SK-N-SH treated with all-trans-retinoic acid at 6 μM for 48 hours (cell line): Measurements from ENCODE around the gene IFNGR1.

ENCODE experiments used
- ARNTL ChIP-seq: fragments of 450-650 bp; formaldehyde crosslinking; IDR thresholded peaks from 2 replicates; pipeline ENCODE4 v1.5.0; 2020; ENCODE audit warnings: low read depth, mild to moderate bottlenecking, moderate library complexity, borderline replicate concordance
- CSDC2 ChIP-seq: fragments of 250-450 bp; sonication (Bioruptor Pico); IDR thresholded peaks from 2 replicates; pipeline ENCODE4 v1.5.0; 2020; ENCODE audit warnings: mild to moderate bottlenecking, moderate library complexity
- ISL1 ChIP-seq: fragments of 250-450 bp; sonication (Bioruptor Pico); IDR thresholded peaks from 2 replicates; pipeline ENCODE4 v2.1.2; 2022; ENCODE audit warnings: mild to moderate bottlenecking, moderate library complexity
- RARB ChIP-seq: fragments of 250-450 bp; sonication (Bioruptor Pico); IDR thresholded peaks from 2 replicates; pipeline ENCODE4 v1.8.0; 2021; ENCODE audit warnings: mild to moderate bottlenecking, moderate library complexity
- TOX ChIP-seq: fragments of 250-450 bp; sonication (Bioruptor Pico); IDR thresholded peaks from 2 replicates; pipeline ENCODE4 v1.8.0; 2021; ENCODE audit warnings: mild to moderate bottlenecking, moderate library complexity, borderline replicate concordance
- TF ChIP-seq, protein P1 (sequence below): fragments of 250-450 bp; sonication (Bioruptor Pico); IDR thresholded peaks from 2 replicates; pipeline ENCODE4 v1.8.0; 2020; ENCODE audit warnings: mild to moderate bottlenecking, moderate library complexity, borderline replicate concordance
- TF ChIP-seq, protein P2 (sequence below): fragments of 250-450 bp; sonication (Bioruptor Pico); IDR thresholded peaks from 2 replicates; pipeline ENCODE4 v1.5.1; 2020; ENCODE audit warnings: low read depth, mild to moderate bottlenecking, moderate library complexity
- TF ChIP-seq, protein P3 (sequence below): fragments of 250-450 bp; sonication (Bioruptor Pico); IDR thresholded peaks from 2 replicates; pipeline ENCODE4 v1.5.1; 2021; ENCODE audit warnings: mild to moderate bottlenecking, moderate library complexity

DNA sequence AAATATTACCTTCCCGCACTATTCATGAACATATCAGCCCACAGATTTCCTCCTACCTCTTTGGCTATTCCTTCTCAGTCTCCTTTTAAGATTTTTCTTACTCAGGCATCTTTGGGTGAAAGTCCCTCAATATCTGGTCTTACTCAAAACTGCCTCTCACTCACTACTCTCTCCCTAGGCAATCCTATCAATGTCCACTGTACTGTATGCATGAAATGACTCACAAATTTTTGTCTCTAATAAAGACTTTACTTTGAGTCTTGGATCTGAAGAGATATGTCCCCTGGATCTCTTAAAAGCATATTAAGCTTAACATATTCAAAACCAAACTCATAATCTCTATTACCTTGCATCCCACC lies 70.2 kb downstream of the IFNGR1 start:
- TF ChIP-seq ISL1 (CRISPR knock-in tag) = no peak
- TF ChIP-seq TOX (CRISPR knock-in tag) = no peak
- TF ChIP-seq, protein P1, sequence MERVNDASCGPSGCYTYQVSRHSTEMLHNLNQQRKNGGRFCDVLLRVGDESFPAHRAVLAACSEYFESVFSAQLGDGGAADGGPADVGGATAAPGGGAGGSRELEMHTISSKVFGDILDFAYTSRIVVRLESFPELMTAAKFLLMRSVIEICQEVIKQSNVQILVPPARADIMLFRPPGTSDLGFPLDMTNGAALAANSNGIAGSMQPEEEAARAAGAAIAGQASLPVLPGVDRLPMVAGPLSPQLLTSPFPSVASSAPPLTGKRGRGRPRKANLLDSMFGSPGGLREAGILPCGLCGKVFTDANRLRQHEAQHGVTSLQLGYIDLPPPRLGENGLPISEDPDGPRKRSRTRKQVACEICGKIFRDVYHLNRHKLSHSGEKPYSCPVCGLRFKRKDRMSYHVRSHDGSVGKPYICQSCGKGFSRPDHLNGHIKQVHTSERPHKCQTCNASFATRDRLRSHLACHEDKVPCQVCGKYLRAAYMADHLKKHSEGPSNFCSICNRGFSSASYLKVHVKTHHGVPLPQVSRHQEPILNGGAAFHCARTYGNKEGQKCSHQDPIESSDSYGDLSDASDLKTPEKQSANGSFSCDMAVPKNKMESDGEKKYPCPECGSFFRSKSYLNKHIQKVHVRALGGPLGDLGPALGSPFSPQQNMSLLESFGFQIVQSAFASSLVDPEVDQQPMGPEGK = no peak
- TF ChIP-seq, protein P2, sequence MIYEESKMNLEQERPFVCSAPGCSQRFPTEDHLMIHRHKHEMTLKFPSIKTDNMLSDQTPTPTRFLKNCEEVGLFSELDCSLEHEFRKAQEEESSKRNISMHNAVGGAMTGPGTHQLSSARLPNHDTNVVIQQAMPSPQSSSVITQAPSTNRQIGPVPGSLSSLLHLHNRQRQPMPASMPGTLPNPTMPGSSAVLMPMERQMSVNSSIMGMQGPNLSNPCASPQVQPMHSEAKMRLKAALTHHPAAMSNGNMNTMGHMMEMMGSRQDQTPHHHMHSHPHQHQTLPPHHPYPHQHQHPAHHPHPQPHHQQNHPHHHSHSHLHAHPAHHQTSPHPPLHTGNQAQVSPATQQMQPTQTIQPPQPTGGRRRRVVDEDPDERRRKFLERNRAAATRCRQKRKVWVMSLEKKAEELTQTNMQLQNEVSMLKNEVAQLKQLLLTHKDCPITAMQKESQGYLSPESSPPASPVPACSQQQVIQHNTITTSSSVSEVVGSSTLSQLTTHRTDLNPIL (CRISPR knock-in tag) = no peak
- TF ChIP-seq, protein P3, sequence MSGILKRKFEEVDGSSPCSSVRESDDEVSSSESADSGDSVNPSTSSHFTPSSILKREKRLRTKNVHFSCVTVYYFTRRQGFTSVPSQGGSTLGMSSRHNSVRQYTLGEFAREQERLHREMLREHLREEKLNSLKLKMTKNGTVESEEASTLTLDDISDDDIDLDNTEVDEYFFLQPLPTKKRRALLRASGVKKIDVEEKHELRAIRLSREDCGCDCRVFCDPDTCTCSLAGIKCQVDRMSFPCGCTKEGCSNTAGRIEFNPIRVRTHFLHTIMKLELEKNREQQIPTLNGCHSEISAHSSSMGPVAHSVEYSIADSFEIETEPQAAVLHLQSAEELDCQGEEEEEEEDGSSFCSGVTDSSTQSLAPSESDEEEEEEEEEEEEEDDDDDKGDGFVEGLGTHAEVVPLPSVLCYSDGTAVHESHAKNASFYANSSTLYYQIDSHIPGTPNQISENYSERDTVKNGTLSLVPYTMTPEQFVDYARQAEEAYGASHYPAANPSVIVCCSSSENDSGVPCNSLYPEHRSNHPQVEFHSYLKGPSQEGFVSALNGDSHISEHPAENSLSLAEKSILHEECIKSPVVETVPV (CRISPR knock-in tag) = no peak
- TF ChIP-seq RARB (CRISPR knock-in tag) = no peak
- no peak for TF ChIP-seq ARNTL (CRISPR knock-in tag)
- no peak for TF ChIP-seq CSDC2 (CRISPR knock-in tag)
